MCF 10A (cell line): ENCODE measurements around the gene HOXB8. TPM values are rescaled to one million over a fixed set of nuclear protein-coding genes. Genes with fewer than 3 reads are reported as not detected.

Experiments
- BruUV-seq: library from RNA; stranded (reverse); fragments of 400-500 nt; replicated peaks from 2 replicates; lab custom pipeline; 2021; lab: Mats Ljungman, UMichigan
- CTCF ChIA-PET: fragments of 300-600 bp; sonication (Branson Sonifier 250); formaldehyde crosslinking; extraction: SDS; loops from one replicate; lab custom pipeline; 2021; ENCODE audit warnings: antibody characterized with exemption, inconsistent platforms; lab: Yijun Ruan, JAX
- POLR2A ChIA-PET: fragments of 300-600, 350-650 bp; sonication (Branson Sonifier 250); formaldehyde crosslinking; extraction: SDS; loops from one replicate; lab custom pipeline; 2020; ENCODE audit warnings: antibody characterized with exemption, inconsistent platforms; lab: Yijun Ruan, JAX
- DNase-seq: peaks from one replicate; pipeline ENCODE4 v3.0.0-alpha.2; 2018; ENCODE audit not compliant: unreplicated experiment
- H3K27ac Mint-ChIP-seq: one replicate; pipeline ENCODE4 v1.8.0; 2022; ENCODE audit warnings: mild to moderate bottlenecking, low read depth, mixed read lengths; ENCODE audit not compliant: unreplicated experiment
- H3K27me3 Mint-ChIP-seq: one replicate; pipeline ENCODE4 v1.8.0; 2022; ENCODE audit warnings: mixed read lengths; ENCODE audit not compliant: insufficient read depth, unreplicated experiment
- H3K36me3 Mint-ChIP-seq: one replicate; pipeline ENCODE4 v1.8.0; 2022; ENCODE audit warnings: mild to moderate bottlenecking, moderate library complexity, mixed read lengths; ENCODE audit not compliant: insufficient read depth, unreplicated experiment
- H3K4me1 Mint-ChIP-seq: one replicate; pipeline ENCODE4 v1.8.0; 2022; ENCODE audit warnings: mixed read lengths; ENCODE audit not compliant: insufficient read depth, unreplicated experiment
- H3K4me3 Mint-ChIP-seq: one replicate; pipeline ENCODE4 v1.8.0; 2022; ENCODE audit warnings: mild to moderate bottlenecking, moderate library complexity, mixed read lengths; ENCODE audit not compliant: unreplicated experiment
- H3K9me3 Mint-ChIP-seq: one replicate; pipeline ENCODE4 v1.8.0; 2022; ENCODE audit warnings: mixed read lengths; ENCODE audit not compliant: unreplicated experiment
- CTCF ChIP-seq: fragments of 200-600 bp; IDR thresholded peaks from one replicate; pipeline ENCODE4 v1.8.0; 2022; ENCODE audit warnings: antibody characterized with exemption, mild to moderate bottlenecking; ENCODE audit not compliant: unreplicated experiment
- intact Hi-C: fragments of 100-400 bp; cut with micrococcal nuclease; formaldehyde crosslinking; loops from 2 replicates; pipeline ENCODE4 v1.14.1; 2022
- total RNA-seq: library from RNA; stranded (reverse); gene quantifications from 2 replicates; pipeline ENCODE4 v1.2.3, GENCODE V29; 2022

The HOXB8 gene
- total RNA-seq, 1 experiment from 2014 or later: not detected

GRCh38 chr17:48575673-48576478 lies 39.2 kb downstream of the HOXB8 start:
- no TSS peak for BruUV-seq
- no peak for TF ChIP-seq CTCF
- DNase-seq: no peak
- no peak overlapping the region for H3K4me3 Mint-ChIP-seq
- ChIA-PET POLR2A (no interaction called here), CTCF (interaction anchor here (0.6 kb wide), 1 partner anchor 103 kb away, joined by 3 read pairs; no protein-coding TSS in a partner anchor)
- H3K27me3 Mint-ChIP-seq: peaks cover 22% of the 10 kb centered on the region
- intact Hi-C loops: no loop called here
- H3K36me3 Mint-ChIP-seq: no peaks in the 10 kb centered on the region
- no peak overlapping the region for H3K27ac Mint-ChIP-seq
- H3K9me3 Mint-ChIP-seq: no peaks in the 10 kb centered on the region
- peaks cover 8% of the 10 kb centered on the region for H3K4me1 Mint-ChIP-seq

DNA sequence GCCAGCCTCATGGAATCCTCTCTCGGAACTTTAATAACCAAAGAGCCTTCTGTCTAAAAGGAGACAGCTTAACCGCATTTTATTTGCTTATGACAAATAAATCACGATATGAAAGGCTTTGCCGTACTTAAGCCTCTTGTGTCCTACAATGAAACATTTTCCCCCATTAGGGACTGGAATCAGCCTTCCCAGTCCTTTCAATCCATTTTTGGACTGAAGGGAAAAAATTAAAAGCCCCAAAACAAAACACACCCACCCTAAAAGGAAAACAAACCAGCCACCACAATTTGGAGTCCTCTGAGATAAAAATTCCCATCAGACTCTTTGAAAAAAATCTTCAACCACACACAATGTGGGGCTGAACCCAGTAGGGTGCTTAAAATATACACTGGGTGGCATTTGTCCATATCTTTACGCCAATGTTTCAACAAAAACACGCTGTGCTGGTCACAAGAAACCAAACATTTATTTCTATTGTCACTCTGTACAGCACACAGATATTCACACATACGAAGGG lies 40.0 kb downstream of the HOXB8 start:
- H3K27me3 Mint-ChIP-seq: peaks cover 21% of the 10 kb centered on the region

DNA sequence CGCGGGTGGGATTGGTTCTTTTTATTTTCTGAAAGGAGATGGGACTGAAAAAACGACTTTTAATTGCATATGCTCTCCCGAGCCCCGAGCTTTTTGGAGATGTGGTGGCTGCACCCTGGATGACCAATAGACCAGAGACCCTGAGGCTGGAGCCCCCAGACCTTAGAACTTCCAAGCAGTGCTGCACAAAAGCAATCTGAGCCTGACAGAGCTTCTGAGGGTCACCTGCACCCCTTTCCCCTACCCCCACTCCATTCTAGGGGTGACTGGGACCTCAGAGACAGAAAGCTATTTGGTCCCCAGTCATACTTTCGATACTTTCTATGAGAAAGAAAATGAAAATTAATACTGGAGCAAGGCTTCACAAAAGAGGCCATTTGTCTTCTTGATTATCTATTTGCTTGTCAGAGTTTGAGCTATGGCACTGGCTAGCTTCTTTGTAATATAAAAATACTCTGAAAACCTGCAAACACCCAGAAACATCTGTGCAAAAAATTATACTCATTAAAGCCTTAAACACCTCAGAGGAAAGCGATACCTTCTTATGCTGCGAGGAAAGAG lies 40.5 kb downstream of the HOXB8 start:
- H3K27me3 Mint-ChIP-seq: peaks cover 15% of the 10 kb centered on the region
- no peak overlapping the region for H3K27ac Mint-ChIP-seq
- CTCF ChIA-PET: interaction anchor here (0.6 to 0.8 kb wide), 3 partner anchors 28 to 70 kb away, joined by 3 to 4 read pairs (median 3); no protein-coding TSS in a partner anchor
- POLR2A ChIA-PET: interaction anchor here (0.7 kb wide), 2 partner anchors 48 to 346 kb away, joined by 3 read pairs; no protein-coding TSS in a partner anchor
- no peak for TF ChIP-seq CTCF
- no peaks in the 10 kb centered on the region for H3K36me3 Mint-ChIP-seq
- no TSS peak for BruUV-seq
- no peak overlapping the region for H3K4me3 Mint-ChIP-seq
- H3K4me1 Mint-ChIP-seq: peaks cover 8% of the 10 kb centered on the region
- DNase-seq: no peak
- no peaks in the 10 kb centered on the region for H3K9me3 Mint-ChIP-seq
- intact Hi-C loops: no loop called here

More for the DNA sequence above, 40.0 kb downstream of the HOXB8 start:
- intact Hi-C loops: no loop called here
- Mint-ChIP-seq H3K4me3 (no peak overlapping the region), H3K9me3 (no peaks in the 10 kb centered on the region), H3K27ac (no peak overlapping the region), H3K36me3 (no peaks in the 10 kb centered on the region), H3K4me1 (peaks cover 8% of the 10 kb centered on the region)
- DNase-seq: no peak
- POLR2A ChIA-PET: interaction anchor here (0.7 kb wide), 1 partner anchor 346 kb away, joined by 3 read pairs; no protein-coding TSS in a partner anchor
- CTCF ChIA-PET: interaction anchor here (0.6 to 0.7 kb wide), 2 partner anchors 21 to 28 kb away, joined by 3 to 6 read pairs; no protein-coding TSS in a partner anchor
- BruUV-seq: no TSS peak
- no peak for TF ChIP-seq CTCF

DNA sequence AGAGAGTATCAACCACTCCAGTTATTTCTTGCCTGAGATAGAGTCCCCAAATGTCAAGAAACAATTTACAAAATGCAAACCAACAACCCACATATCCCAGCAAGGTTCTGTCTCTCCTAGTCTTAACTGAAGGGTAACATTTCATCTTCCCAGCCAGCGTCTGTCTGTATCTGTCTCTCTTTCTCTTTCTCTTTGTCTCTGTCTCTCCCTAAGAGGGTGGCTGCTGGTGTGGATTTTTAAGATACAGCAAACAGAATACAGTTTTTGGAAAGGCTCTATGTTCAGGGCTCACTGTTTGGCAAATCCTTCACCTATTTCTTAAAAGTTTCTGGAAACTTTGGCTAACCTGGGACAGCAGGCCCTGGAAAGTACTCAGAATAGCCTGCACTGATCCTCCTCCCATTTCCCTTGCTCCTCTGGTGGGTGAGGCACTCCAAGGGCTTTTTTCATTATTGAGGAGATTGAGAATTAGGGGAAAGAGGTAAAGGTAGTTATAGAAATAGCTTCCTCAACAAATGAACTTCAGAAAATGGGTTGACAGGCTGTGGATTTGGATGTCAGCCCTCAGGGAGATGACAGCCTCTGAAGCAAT lies 43.2 kb downstream of the HOXB8 start:
- no peak for DNase-seq
- H3K4me3 Mint-ChIP-seq: no peak overlapping the region
- no peak overlapping the region for H3K27ac Mint-ChIP-seq
- intact Hi-C loops: no loop called here
- no TSS peak for BruUV-seq
- no peak for TF ChIP-seq CTCF
- peaks cover 4% of the 10 kb centered on the region for H3K4me1 Mint-ChIP-seq
- CTCF ChIA-PET: no interaction called here
- POLR2A ChIA-PET: no interaction called here
- H3K9me3 Mint-ChIP-seq: no peaks in the 10 kb centered on the region
- no peaks in the 10 kb centered on the region for H3K27me3 Mint-ChIP-seq
- no peaks in the 10 kb centered on the region for H3K36me3 Mint-ChIP-seq
